Measurements from ENCODE around the gene FLOT1. TPM values are rescaled to one million over a fixed set of nuclear protein-coding genes. Genes with fewer than 3 reads are reported as not detected.

Gene FLOT1
- total and polyA plus RNA-seq, 2 of the 13 experiments (the other 11 are each of a cell fraction or from before 2014, with no cell fraction given), result 82.3 to 130 TPM

GRCh38 chr6:30741789-30742315, 635 bp downstream of the FLOT1 start (continued):
- TF ChIP-seq ZNF367 (CRISPR knock-in tag; IDR thresholded peaks at IDR 0.05; ENCODE audit: borderline replicate concordance) (0 out of 2 replicates have a peak, but pooled peaks have one; percentile 82), FLYWCH1 (CRISPR knock-in tag; IDR thresholded peaks at IDR 0.05) (no peak), U2AF2 (IDR thresholded peaks at IDR 0.05; ENCODE audit: low read depth, low read length) (0 out of 2 replicates have a peak, but pooled peaks have one; percentile 2), NR1H2 (CRISPR knock-in tag; IDR thresholded peaks at IDR 0.05; ENCODE audit: borderline replicate concordance, low read depth) (peak; percentile 34; the same call in 1 of the 2 replicates), MTERF4 (CRISPR knock-in tag; IDR thresholded peaks at IDR 0.05) (no peak), ZNF34 (CRISPR knock-in tag; IDR thresholded peaks at IDR 0.05; ENCODE audit: borderline replicate concordance) (no peak), ZNF10 (CRISPR knock-in tag; IDR thresholded peaks at IDR 0.05; ENCODE audit: borderline replicate concordance, low read depth) (no peak), EED (CRISPR knock-in tag; IDR thresholded peaks at IDR 0.05) (no peak), PAWR (CRISPR knock-in tag; IDR thresholded peaks at IDR 0.05; ENCODE audit: borderline replicate concordance) (no peak), MEIS2 (CRISPR knock-in tag; IDR thresholded peaks at IDR 0.05) (peak; percentile 21; the same call in 1 of the 2 replicates), PATZ1 (CRISPR knock-in tag; IDR thresholded peaks at IDR 0.05) (no peak), ZNF503 (CRISPR knock-in tag; IDR thresholded peaks at IDR 0.05) (no peak), JUNB (CRISPR knock-in tag; IDR thresholded peaks at IDR 0.05; ENCODE audit: borderline replicate concordance) (no peak), KLF6 (CRISPR knock-in tag; IDR thresholded peaks at IDR 0.05) (no peak), ZNF550 (CRISPR knock-in tag; IDR thresholded peaks at IDR 0.05; ENCODE audit: borderline replicate concordance) (no peak), RCOR2 (CRISPR knock-in tag; IDR thresholded peaks at IDR 0.05) (no peak), ZNF232 (CRISPR knock-in tag; IDR thresholded peaks at IDR 0.05; ENCODE audit: borderline replicate concordance) (no peak; the same call in 1 of the 2 replicates), MYPOP (CRISPR knock-in tag; IDR thresholded peaks at IDR 0.05) (no peak), ZNF3 (CRISPR knock-in tag; IDR thresholded peaks at IDR 0.05) (no peak), ZNF777 (CRISPR knock-in tag; IDR thresholded peaks at IDR 0.05) (no peak), HOXD1 (CRISPR knock-in tag; IDR thresholded peaks at IDR 0.05) (peak; percentile 72)
